Parathyroid adenoma (tissue), 2 donors: ENCODE data around the gene PLEKHB2.

Experiments
- H2AFZ ChIP-seq: fragments of 300-600 bp; sonication (generic); one replicate; pipeline ENCODE4 v1.7.0; 2017; ENCODE audit warnings: antibody characterized with exemption, mild to moderate bottlenecking
- H3K27ac ChIP-seq: fragments of 300-600 bp; sonication (generic); one replicate; pipeline ENCODE4 v1.7.0; 2017
- H3K27me3 ChIP-seq: fragments of 300-600 bp; sonication (generic); one replicate; pipeline ENCODE4 v1.7.0; 2017; ENCODE audit warnings: low read length; ENCODE audit not compliant: control insufficient read depth, insufficient read depth
- H3K36me3 ChIP-seq: fragments of 300-600 bp; sonication (generic); one replicate; pipeline ENCODE4 v1.7.0; 2017; ENCODE audit warnings: low read length; ENCODE audit not compliant: control insufficient read depth, insufficient read depth
- H3K4me1 ChIP-seq: fragments of 300-600 bp; sonication (generic); one replicate; pipeline ENCODE4 v1.7.0; 2017; ENCODE audit warnings: control low read depth
- H3K4me2 ChIP-seq: fragments of 300-600 bp; sonication (generic); one replicate; pipeline ENCODE4 v1.7.0; 2017; ENCODE audit warnings: low read length
- H3K4me3 ChIP-seq: fragments of 300-600 bp; sonication (generic); one replicate; pipeline ENCODE4 v1.7.0; 2017; ENCODE audit warnings: low read depth, low read length
- H3K79me2 ChIP-seq: fragments of 300-600 bp; sonication (generic); one replicate; pipeline ENCODE4 v1.7.0; 2017; ENCODE audit warnings: control low read depth
- H3K9ac ChIP-seq: fragments of 300-600 bp; sonication (generic); one replicate; pipeline ENCODE4 v1.7.0; 2017; ENCODE audit warnings: mild to moderate bottlenecking
- H3K9me3 ChIP-seq: fragments of 300-600 bp; sonication (generic); one replicate; pipeline ENCODE4 v1.7.0; 2017; ENCODE audit warnings: low read length; ENCODE audit not compliant: control insufficient read depth
- TF ChIP-seq, protein P1 (sequence below): fragments of 300-600 bp; sonication (generic); IDR thresholded peaks from one replicate; pipeline ENCODE4 v1.7.0; 2017; ENCODE audit warnings: antibody characterized with exemption, mild to moderate bottlenecking
- donor health status: primary hyperparathyroidism.

The PLEKHB2 gene

DNA sequence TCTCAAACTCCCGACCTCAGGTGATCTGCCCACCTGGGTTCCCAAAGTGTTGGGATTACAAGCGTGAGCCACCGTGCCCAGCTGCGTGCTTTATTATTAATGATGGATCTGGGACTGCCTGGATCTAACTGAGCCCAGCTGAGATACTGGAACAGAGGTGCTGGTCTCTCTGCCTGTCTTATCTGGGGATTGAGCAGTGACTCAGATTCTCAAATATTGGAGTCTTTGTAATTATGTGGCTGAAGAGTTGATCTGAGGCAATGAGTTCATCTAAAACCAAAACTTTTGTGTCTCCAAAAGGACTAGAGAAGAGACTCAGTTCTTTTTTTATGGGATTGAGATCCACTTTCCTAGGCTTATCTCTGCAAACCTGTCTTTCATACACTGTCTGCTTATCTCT lies 16.3 kb downstream of the PLEKHB2 start:
- TF ChIP-seq, protein P1, sequence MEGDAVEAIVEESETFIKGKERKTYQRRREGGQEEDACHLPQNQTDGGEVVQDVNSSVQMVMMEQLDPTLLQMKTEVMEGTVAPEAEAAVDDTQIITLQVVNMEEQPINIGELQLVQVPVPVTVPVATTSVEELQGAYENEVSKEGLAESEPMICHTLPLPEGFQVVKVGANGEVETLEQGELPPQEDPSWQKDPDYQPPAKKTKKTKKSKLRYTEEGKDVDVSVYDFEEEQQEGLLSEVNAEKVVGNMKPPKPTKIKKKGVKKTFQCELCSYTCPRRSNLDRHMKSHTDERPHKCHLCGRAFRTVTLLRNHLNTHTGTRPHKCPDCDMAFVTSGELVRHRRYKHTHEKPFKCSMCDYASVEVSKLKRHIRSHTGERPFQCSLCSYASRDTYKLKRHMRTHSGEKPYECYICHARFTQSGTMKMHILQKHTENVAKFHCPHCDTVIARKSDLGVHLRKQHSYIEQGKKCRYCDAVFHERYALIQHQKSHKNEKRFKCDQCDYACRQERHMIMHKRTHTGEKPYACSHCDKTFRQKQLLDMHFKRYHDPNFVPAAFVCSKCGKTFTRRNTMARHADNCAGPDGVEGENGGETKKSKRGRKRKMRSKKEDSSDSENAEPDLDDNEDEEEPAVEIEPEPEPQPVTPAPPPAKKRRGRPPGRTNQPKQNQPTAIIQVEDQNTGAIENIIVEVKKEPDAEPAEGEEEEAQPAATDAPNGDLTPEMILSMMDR = no peak
- peaks cover 31% of the 10 kb centered on the region for H3K79me2 ChIP-seq
- no peak overlapping the region for H3K4me3 ChIP-seq
- no peaks in the 10 kb centered on the region for H3K9me3 ChIP-seq
- peaks cover 4% of the 10 kb centered on the region for H3K4me1 ChIP-seq
- H2AFZ ChIP-seq = no peak overlapping the region
- H3K4me2 ChIP-seq = no peak overlapping the region
- H3K27ac ChIP-seq = no peak overlapping the region
- no peaks in the 10 kb centered on the region for H3K36me3 ChIP-seq
- no peaks in the 10 kb centered on the region for H3K27me3 ChIP-seq
- H3K9ac ChIP-seq = no peak overlapping the region

DNA sequence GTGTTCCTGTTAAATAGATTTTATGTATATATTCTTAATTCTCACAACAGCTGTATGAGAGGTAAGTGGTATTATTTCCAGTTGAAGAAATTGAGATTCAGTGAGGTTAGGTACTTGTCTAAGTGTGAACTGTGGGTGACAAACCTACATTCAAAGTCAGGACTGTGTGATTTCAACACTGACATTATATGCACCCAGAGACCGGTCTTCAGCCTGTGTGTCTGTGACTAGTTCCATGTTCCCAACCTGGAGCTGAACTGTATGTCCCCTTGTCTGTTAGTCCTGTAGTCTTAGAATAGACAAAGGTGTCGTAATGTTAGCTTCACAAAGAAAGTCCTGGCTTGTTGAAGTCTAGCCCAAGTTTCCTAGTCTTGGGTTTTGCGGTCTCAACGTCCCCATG lies 17.4 kb downstream of the PLEKHB2 start:
- H3K36me3 ChIP-seq = no peaks in the 10 kb centered on the region
- no peaks in the 10 kb centered on the region for H3K4me1 ChIP-seq
- no peak overlapping the region for H3K4me2 ChIP-seq
- H3K27ac ChIP-seq = no peak overlapping the region
- H3K4me3 ChIP-seq = no peak overlapping the region
- no peak overlapping the region for H3K9ac ChIP-seq
- no peaks in the 10 kb centered on the region for H3K9me3 ChIP-seq
- H3K79me2 ChIP-seq = peaks cover 23% of the 10 kb centered on the region
- H3K27me3 ChIP-seq = no peaks in the 10 kb centered on the region
- no peak overlapping the region for H2AFZ ChIP-seq
- TF ChIP-seq, protein P1 = no peak

DNA sequence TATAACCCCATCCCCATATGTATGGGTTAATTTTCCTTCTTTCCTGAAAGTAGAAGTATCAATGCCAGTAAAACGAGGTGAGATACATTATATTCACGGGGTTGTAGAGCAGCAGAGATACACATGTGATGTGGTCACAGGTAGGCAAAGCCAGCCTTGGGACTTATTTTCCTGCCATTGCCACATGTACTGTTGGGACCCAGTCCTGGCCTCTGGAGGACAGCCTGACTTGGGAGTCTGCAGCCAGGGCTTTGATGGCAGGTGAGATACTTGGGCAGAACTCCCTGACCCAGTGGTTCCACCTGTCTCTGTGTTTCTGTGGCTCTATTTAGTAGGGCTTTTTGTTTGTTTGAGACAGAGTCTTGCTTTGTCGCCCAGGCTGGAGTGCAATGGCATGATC lies 18.1 kb downstream of the PLEKHB2 start:
- Histone ChIP-seq H3K27ac (no peak overlapping the region), H3K79me2 (peaks cover 17% of the 10 kb centered on the region), H2AFZ (no peak overlapping the region), H3K4me1 (no peaks in the 10 kb centered on the region), H3K36me3 (no peaks in the 10 kb centered on the region), H3K9me3 (no peaks in the 10 kb centered on the region), H3K4me2 (no peak overlapping the region), H3K9ac (no peak overlapping the region), H3K27me3 (no peaks in the 10 kb centered on the region), H3K4me3 (no peak overlapping the region)
- TF ChIP-seq, protein P1 = no peak

DNA sequence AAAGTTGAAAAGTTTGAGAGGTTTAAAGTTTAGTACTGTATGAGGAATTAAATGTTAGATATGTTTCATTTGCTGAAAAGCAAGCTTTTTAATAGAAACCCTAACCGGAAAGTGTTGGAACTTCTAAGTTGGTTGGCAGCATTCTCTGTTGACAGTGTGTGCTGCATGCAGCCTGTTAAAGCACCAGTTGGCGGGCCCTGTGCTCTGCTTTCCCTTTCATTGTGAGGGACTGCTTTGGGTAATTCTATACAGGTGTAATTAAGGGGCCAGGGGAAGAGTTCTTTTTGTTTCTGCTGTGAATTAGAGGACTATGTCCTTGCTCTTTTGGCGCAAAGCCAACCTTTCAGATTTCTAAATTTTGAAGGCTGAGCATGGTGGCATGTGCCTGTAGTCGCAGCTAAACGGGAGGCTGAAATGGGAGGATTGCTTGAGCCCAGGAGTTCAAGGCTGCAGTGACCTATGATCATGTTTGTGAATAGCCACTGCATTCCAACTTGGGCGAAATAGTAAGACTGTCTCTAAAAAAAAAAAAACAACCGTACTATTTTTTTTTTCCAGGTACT lies 20.1 kb downstream of the PLEKHB2 start:
- H2AFZ ChIP-seq = no peak overlapping the region
- peaks cover 11% of the 10 kb centered on the region for H3K79me2 ChIP-seq
- H3K9me3 ChIP-seq = no peaks in the 10 kb centered on the region
- no peak overlapping the region for H3K4me2 ChIP-seq
- no peak overlapping the region for H3K4me3 ChIP-seq
- TF ChIP-seq, protein P1 = no peak
- H3K9ac ChIP-seq = no peak overlapping the region
- H3K4me1 ChIP-seq = no peaks in the 10 kb centered on the region
- no peaks in the 10 kb centered on the region for H3K27me3 ChIP-seq
- no peaks in the 10 kb centered on the region for H3K36me3 ChIP-seq
- H3K27ac ChIP-seq = no peak overlapping the region

DNA sequence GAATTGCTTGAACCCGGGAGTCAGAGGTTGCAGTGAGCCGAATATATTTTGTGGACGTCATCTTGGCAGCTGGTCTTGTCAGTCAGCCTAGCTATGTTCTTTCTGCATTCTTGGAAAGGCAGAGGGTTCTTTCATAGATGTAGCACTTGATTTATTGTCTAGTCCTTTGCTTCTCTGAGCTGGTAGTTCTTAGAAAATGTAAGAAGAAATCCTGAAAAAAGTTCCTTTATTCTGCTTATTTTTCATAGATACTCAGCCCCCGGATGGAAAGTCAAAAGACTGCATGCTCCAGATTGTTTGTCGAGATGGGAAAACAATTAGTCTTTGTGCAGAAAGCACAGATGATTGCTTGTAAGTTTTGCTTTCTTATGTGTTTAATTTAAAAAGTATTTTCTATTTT lies 21.3 kb downstream of the PLEKHB2 start:
- TF ChIP-seq, protein P1 = no peak
- Histone ChIP-seq H3K27ac (no peak overlapping the region), H3K27me3 (no peaks in the 10 kb centered on the region), H3K4me3 (no peak overlapping the region), H3K79me2 (peaks cover 9% of the 10 kb centered on the region), H3K9ac (no peak overlapping the region), H3K9me3 (no peaks in the 10 kb centered on the region), H3K4me2 (no peak overlapping the region), H2AFZ (no peak overlapping the region), H3K36me3 (no peaks in the 10 kb centered on the region), H3K4me1 (peaks cover 5% of the 10 kb centered on the region)
